HepG2 (cell line): ENCODE data around the gene COQ7. TPM values are rescaled to one million over a fixed set of nuclear protein-coding genes. Genes with fewer than 3 reads are reported as not detected.

Experiments
- CENPX ChIP-seq: sonication (generic); formaldehyde crosslinking; IDR thresholded peaks from 2 replicates; pipeline ENCODE4 v1.9.0; 2021; ENCODE audit warnings: mild to moderate bottlenecking, missing genetic modification reagents, moderate library complexity
- FOSL1 ChIP-seq: sonication (generic); formaldehyde crosslinking; IDR thresholded peaks from 2 replicates; pipeline ENCODE4 v1.9.0; 2021; ENCODE audit warnings: missing genetic modification reagents, borderline replicate concordance
- HOXA3 ChIP-seq: sonication (generic); formaldehyde crosslinking; IDR thresholded peaks from 2 replicates; pipeline ENCODE4 v1.5.0; 2020; ENCODE audit warnings: missing genetic modification reagents
- KDM3A ChIP-seq: IDR thresholded peaks from 2 replicates; pipeline ENCODE4 v1.6.1; 2018; ENCODE audit warnings: low read depth, missing compliant biosample characterization
- MTA1 ChIP-seq: sonication (generic); formaldehyde crosslinking; IDR thresholded peaks from 2 replicates; pipeline ENCODE4 v1.4.0; 2020; ENCODE audit warnings: missing genetic modification reagents, mild to moderate bottlenecking, borderline replicate concordance
- MYC ChIP-seq: sonication (generic); formaldehyde crosslinking; IDR thresholded peaks from 2 replicates; pipeline ENCODE4 v1.9.0; 2021; ENCODE audit warnings: missing genetic modification reagents, borderline replicate concordance
- NPAS2 ChIP-seq: sonication (generic); formaldehyde crosslinking; IDR thresholded peaks from 2 replicates; pipeline ENCODE4 v1.8.0; 2022; ENCODE audit warnings: mild to moderate bottlenecking, missing genetic modification reagents, borderline replicate concordance
- SIX4 ChIP-seq: sonication (generic); formaldehyde crosslinking; IDR thresholded peaks from 2 replicates; pipeline ENCODE4 v1.4.0; 2020; ENCODE audit warnings: missing genetic modification reagents
- ZBTB8A ChIP-seq: sonication (generic); formaldehyde crosslinking; IDR thresholded peaks from 2 replicates; pipeline ENCODE4 v1.4.0; 2020; ENCODE audit warnings: mild to moderate bottlenecking, low read depth, missing genetic modification reagents, borderline replicate concordance
- ZNF12 ChIP-seq: sonication (generic); formaldehyde crosslinking; IDR thresholded peaks from 2 replicates; pipeline ENCODE4 v1.5.0; 2020; ENCODE audit warnings: missing genetic modification reagents
- ZNF30 ChIP-seq: sonication (generic); formaldehyde crosslinking; IDR thresholded peaks from 2 replicates; pipeline ENCODE4 v1.5.0; 2020; ENCODE audit warnings: mild to moderate bottlenecking, missing genetic modification reagents
- ZNF430 ChIP-seq: sonication (generic); formaldehyde crosslinking; IDR thresholded peaks from 2 replicates; pipeline ENCODE4 v1.9.0; 2021; ENCODE audit warnings: mild to moderate bottlenecking, missing genetic modification reagents
- ZNF530 ChIP-seq: sonication (generic); formaldehyde crosslinking; IDR thresholded peaks from 2 replicates; pipeline ENCODE4 v1.5.0; 2020; ENCODE audit warnings: low read depth, mild to moderate bottlenecking, missing genetic modification reagents
- polyA plus RNA-seq, 8 experiments: library from polyadenylated mRNA; depleted of rRNA in 3 of 8; stranded (reverse) in 7 of 8; unstranded in 1 of 8; fragments of >200 nt; fragmentation: Illumina TruSeq in 4 of 8; extraction: Trizol in 4 of 8; gene quantifications; 2 replicates each; pipeline versions ENCODE4 v1.2.1 to v1.2.3, GENCODE V29; 2011 to 2016; ENCODE audit warnings: low read depth in 4 of 8, missing spikeins in 1 of 8, mixed read lengths in 1 of 8; ENCODE audit not compliant: insufficient read depth in 1 of 8
- total RNA-seq, 5 experiments: library from RNA; depleted of rRNA; stranded (reverse); fragments of >200 nt; fragmentation: Illumina TruSeq; extraction: Trizol; gene quantifications; 2 replicates each; pipeline ENCODE4 v1.2.3, GENCODE V29; 2016; ENCODE audit warnings: low read depth in 1 of 5
- TF ChIP-seq, protein P1 (sequence below): sonication (generic); formaldehyde crosslinking; IDR thresholded peaks from 2 replicates; pipeline ENCODE4 v1.8.0; 2022; ENCODE audit warnings: missing genetic modification reagents, mild to moderate bottlenecking, moderate library complexity, borderline replicate concordance
- TF ChIP-seq, protein P2 (sequence below): sonication (generic); formaldehyde crosslinking; IDR thresholded peaks from 2 replicates; pipeline ENCODE4 v1.4.0; 2020; ENCODE audit warnings: missing genetic modification reagents, low read depth, mild to moderate bottlenecking, borderline replicate concordance
- TF ChIP-seq, protein P3 (sequence below): sonication (generic); formaldehyde crosslinking; IDR thresholded peaks from 2 replicates; pipeline ENCODE4 v1.8.0; 2022; ENCODE audit warnings: mild to moderate bottlenecking, missing genetic modification reagents
- TF ChIP-seq, protein P4 (sequence below): sonication (generic); formaldehyde crosslinking; IDR thresholded peaks from 2 replicates; pipeline ENCODE4 v1.5.1; 2020; ENCODE audit warnings: mild to moderate bottlenecking, moderate library complexity, missing genetic modification reagents
- TF ChIP-seq, protein P5 (sequence below): sonication (generic); IDR thresholded peaks from 2 replicates; pipeline ENCODE4 v1.6.1; 2016; ENCODE audit warnings: low read depth, borderline replicate concordance

COQ7 gene
- total and polyA plus RNA-seq, 2 of the 13 experiments (the other 11 are each of a cell fraction or from before 2014, with no cell fraction given): 20.1 to 45.7 TPM

DNA sequence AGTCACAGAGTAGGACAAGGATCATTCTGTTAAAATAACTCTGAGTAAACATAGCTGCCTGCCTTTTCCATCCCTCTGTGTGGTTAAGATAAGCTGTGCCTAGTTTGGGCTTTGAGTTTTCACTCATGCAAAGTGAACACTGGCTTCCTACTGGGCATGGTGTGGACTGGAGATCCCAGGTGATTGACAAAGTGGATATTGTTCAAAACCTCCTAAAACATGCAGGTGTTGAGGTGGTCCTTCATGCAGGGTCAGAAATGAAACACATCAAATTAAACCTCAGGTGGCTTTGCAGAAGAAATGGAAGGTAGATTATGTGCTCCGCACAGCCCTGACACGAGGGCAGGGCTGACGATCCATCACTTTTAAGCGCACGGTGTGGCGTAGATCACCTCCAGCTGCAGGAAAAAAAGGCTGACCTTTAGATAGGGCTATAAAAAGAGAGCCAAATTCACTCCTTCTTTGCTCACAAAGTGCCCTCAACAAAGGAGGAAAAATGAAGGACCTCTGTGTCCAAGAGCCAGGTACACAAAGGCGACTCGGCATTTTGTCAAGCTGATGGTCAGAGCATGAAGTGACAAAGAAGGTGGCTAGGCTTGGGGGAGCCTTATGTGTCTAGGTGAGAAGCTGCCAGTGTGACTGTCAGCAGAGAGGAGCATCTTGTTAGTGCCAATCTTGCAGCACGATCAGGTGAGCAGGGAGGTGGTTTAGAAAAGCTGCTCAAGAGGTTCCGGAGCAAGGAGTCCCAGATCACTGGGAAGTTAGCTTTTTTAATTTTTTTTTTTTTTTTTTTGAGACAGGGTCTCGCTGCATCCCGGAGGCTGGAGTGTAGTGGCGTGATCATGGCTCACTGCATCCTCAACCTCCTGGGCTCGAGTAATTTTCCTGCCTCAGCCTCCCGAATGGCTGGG lies 26.5 kb downstream of the COQ7 start (continued):
- TF ChIP-seq, protein P1, sequence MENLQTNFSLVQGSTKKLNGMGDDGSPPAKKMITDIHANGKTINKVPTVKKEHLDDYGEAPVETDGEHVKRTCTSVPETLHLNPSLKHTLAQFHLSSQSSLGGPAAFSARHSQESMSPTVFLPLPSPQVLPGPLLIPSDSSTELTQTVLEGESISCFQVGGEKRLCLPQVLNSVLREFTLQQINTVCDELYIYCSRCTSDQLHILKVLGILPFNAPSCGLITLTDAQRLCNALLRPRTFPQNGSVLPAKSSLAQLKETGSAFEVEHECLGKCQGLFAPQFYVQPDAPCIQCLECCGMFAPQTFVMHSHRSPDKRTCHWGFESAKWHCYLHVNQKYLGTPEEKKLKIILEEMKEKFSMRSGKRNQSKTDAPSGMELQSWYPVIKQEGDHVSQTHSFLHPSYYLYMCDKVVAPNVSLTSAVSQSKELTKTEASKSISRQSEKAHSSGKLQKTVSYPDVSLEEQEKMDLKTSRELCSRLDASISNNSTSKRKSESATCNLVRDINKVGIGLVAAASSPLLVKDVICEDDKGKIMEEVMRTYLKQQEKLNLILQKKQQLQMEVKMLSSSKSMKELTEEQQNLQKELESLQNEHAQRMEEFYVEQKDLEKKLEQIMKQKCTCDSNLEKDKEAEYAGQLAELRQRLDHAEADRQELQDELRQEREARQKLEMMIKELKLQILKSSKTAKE (CRISPR knock-in tag): no peak
- TF ChIP-seq ZBTB8A: no peak
- TF ChIP-seq ZNF530 (CRISPR knock-in tag): no peak
- TF ChIP-seq, protein P2, sequence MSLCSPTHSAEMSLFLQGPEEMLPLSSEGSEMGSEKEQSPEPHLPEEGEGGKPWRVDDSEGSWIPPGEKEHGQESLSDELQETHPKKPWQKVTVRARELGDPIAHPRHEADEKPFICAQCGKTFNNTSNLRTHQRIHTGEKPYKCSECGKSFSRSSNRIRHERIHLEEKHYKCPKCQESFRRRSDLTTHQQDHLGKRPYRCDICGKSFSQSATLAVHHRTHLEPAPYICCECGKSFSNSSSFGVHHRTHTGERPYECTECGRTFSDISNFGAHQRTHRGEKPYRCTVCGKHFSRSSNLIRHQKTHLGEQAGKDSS (CRISPR knock-in tag): no peak
- TF ChIP-seq CENPX: no peak
- TF ChIP-seq, protein P3, sequence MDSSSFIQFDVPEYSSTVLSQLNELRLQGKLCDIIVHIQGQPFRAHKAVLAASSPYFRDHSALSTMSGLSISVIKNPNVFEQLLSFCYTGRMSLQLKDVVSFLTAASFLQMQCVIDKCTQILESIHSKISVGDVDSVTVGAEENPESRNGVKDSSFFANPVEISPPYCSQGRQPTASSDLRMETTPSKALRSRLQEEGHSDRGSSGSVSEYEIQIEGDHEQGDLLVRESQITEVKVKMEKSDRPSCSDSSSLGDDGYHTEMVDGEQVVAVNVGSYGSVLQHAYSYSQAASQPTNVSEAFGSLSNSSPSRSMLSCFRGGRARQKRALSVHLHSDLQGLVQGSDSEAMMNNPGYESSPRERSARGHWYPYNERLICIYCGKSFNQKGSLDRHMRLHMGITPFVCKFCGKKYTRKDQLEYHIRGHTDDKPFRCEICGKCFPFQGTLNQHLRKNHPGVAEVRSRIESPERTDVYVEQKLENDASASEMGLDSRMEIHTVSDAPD: no peak; the same call in 1 of the 2 replicates
- TF ChIP-seq KDM3A (CRISPR knock-in tag): no peak
- peak; percentile 41; the same call in 1 of the 2 replicates for TF ChIP-seq MYC (CRISPR knock-in tag)
- no peak for TF ChIP-seq MTA1 (CRISPR knock-in tag)
- TF ChIP-seq ZNF12: no peak
- TF ChIP-seq NPAS2: no peak
- TF ChIP-seq ZNF430 (CRISPR knock-in tag): no peak
- TF ChIP-seq FOSL1: no peak
- TF ChIP-seq, protein P4, sequence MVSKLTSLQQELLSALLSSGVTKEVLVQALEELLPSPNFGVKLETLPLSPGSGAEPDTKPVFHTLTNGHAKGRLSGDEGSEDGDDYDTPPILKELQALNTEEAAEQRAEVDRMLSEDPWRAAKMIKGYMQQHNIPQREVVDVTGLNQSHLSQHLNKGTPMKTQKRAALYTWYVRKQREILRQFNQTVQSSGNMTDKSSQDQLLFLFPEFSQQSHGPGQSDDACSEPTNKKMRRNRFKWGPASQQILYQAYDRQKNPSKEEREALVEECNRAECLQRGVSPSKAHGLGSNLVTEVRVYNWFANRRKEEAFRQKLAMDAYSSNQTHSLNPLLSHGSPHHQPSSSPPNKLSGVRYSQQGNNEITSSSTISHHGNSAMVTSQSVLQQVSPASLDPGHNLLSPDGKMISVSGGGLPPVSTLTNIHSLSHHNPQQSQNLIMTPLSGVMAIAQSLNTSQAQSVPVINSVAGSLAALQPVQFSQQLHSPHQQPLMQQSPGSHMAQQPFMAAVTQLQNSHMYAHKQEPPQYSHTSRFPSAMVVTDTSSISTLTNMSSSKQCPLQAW (CRISPR knock-in tag): peak; percentile 58; the same call in 1 of the 2 replicates
- TF ChIP-seq HOXA3 (CRISPR knock-in tag): peak; percentile 11; the same call in 1 of the 2 replicates
- 0 out of 2 replicates have a peak, but pooled peaks have one; percentile 17 for TF ChIP-seq SIX4 (CRISPR knock-in tag)
- TF ChIP-seq ZNF30 (CRISPR knock-in tag): no peak
- TF ChIP-seq, protein P5, sequence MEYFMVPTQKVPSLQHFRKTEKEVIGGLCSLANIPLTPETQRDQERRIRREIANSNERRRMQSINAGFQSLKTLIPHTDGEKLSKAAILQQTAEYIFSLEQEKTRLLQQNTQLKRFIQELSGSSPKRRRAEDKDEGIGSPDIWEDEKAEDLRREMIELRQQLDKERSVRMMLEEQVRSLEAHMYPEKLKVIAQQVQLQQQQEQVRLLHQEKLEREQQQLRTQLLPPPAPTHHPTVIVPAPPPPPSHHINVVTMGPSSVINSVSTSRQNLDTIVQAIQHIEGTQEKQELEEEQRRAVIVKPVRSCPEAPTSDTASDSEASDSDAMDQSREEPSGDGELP: peak; percentile 58; the same call in 1 of the 2 replicates
